Measurements from ENCODE around the gene ACTG2.

DNA sequence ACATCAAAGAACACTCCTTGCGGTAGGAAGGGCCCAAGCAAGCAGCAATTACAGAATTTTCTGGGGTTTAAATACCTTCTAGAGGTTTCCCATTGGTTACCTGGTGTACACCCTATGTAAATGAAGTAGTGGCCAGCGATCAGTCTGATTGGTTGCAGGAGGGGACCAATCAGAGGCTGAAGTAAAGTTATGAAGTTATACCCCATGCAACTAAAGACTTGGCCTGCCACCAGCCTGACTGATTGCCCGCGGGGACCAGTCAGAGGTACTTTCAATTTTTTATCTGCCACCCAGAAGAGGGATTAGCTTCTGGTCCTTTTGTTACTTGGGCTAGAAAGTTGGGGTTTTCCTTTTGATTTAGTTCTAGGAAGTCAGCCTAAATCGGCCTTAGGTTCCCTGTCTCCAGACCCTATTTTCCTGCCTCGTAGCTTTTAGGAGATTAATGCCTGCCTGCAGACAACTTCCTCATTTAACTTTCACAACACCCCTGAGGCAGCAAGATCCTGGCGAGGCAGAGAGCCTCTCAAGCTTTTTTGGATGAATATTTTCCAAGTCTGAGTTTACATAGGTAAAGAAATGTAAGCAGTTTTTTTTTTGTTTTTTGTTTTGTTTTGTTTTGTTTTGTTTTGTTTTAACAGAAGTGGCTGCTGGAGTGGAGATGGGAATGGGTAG is 32.4 kb downstream of the ACTG2 start:
- TF ChIP-seq, protein P1, sequence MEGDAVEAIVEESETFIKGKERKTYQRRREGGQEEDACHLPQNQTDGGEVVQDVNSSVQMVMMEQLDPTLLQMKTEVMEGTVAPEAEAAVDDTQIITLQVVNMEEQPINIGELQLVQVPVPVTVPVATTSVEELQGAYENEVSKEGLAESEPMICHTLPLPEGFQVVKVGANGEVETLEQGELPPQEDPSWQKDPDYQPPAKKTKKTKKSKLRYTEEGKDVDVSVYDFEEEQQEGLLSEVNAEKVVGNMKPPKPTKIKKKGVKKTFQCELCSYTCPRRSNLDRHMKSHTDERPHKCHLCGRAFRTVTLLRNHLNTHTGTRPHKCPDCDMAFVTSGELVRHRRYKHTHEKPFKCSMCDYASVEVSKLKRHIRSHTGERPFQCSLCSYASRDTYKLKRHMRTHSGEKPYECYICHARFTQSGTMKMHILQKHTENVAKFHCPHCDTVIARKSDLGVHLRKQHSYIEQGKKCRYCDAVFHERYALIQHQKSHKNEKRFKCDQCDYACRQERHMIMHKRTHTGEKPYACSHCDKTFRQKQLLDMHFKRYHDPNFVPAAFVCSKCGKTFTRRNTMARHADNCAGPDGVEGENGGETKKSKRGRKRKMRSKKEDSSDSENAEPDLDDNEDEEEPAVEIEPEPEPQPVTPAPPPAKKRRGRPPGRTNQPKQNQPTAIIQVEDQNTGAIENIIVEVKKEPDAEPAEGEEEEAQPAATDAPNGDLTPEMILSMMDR (conservative IDR thresholded peaks at IDR 0.05; ENCODE audit: low read depth, low read length), result no peak
- no peak for TF ChIP-seq EZH2 (IDR thresholded peaks at IDR 0.05; ENCODE audit: borderline replicate concordance, low read depth, low read length, poor library complexity, severe bottlenecking)
